Stimulated activated memory B cell treated with anti-CD40 and anti-IgM and Interleukin-4, amounts not matched to agents 10 μg/mL and 1 μg/mL and 100 μg/mL, for 72 hours (primary cell): ENCODE results near the gene TLE4.
A peak's percentile ranks its signal among the peaks of the same experiment; 100 is the strongest.

Experiments
- ATAC-seq: fragments of 150-1000 bp; cut with Tn5 transposase; 2 replicates; pipeline ENCODE4 v1.10.0; 2021
- H3K27ac Mint-ChIP-seq: one replicate; pipeline ENCODE4 v1.8.0; 2022; ENCODE audit warnings: mild to moderate bottlenecking, mixed read lengths
- H3K27me3 Mint-ChIP-seq: one replicate; pipeline ENCODE4 v1.8.0; 2022; ENCODE audit warnings: mixed read lengths
- H3K36me3 Mint-ChIP-seq: one replicate; pipeline ENCODE4 v1.8.0; 2022; ENCODE audit warnings: mixed read lengths
- H3K4me1 Mint-ChIP-seq: one replicate; pipeline ENCODE4 v1.8.0; 2022; ENCODE audit warnings: mixed read lengths
- H3K4me3 Mint-ChIP-seq: one replicate; pipeline ENCODE4 v1.8.0; 2022; ENCODE audit warnings: mild to moderate bottlenecking, moderate library complexity, mixed read lengths
- H3K9me3 Mint-ChIP-seq: one replicate; pipeline ENCODE4 v1.8.0; 2022; ENCODE audit warnings: mixed read lengths

The TLE4 gene

DNA sequence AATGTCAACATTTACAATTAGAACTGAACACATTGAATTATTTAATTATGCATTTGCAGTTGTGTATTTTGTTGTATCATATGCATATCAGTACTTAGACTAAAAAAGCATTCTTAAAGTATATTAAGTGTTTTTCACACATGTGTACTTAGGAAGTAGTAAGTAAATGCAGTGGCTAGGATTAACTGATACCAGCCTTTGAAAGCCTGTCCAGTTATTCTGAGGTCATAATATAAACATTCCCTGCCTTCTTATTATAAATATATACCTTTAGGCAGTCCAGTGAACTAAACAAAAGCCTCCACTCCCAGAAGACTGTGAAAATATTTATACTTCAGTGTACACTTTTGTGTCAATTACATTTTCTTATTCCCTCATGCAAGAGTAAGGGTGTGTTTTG is 83.8 kb downstream of the TLE4 start:
- H3K4me1 Mint-ChIP-seq: no peaks in the 10 kb centered on the region
- no peak overlapping the region for H3K27ac Mint-ChIP-seq
- no peak for ATAC-seq
- H3K9me3 Mint-ChIP-seq: no peaks in the 10 kb centered on the region
- H3K36me3 Mint-ChIP-seq: peaks cover 36% of the 10 kb centered on the region
- H3K4me3 Mint-ChIP-seq: no peak overlapping the region
- no peaks in the 10 kb centered on the region for H3K27me3 Mint-ChIP-seq

DNA sequence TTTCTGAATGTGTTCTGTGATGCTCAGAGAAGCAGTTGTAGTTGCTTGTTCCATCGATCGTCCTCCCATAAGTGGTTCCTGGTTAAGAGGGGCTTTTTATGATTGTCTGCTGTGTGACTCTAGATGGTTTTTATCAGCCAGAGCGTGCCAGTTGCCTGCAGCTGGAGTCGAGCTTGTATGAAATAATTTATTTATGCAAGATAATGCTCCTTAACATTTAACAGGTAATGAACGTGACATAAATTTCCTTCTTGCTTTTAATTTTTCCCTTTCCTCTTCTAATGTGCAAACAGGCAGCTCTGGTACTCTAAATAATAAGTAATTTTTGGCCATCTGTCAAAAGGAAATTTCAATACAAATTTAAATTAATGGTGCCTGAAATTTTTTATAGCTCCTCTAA is 84.4 kb downstream of the TLE4 start:
- peaks cover 36% of the 10 kb centered on the region for H3K36me3 Mint-ChIP-seq
- H3K4me3 Mint-ChIP-seq: no peak overlapping the region
- no peak for ATAC-seq
- no peaks in the 10 kb centered on the region for H3K9me3 Mint-ChIP-seq
- H3K27ac Mint-ChIP-seq: no peak overlapping the region
- no peaks in the 10 kb centered on the region for H3K4me1 Mint-ChIP-seq
- H3K27me3 Mint-ChIP-seq: no peaks in the 10 kb centered on the region

DNA sequence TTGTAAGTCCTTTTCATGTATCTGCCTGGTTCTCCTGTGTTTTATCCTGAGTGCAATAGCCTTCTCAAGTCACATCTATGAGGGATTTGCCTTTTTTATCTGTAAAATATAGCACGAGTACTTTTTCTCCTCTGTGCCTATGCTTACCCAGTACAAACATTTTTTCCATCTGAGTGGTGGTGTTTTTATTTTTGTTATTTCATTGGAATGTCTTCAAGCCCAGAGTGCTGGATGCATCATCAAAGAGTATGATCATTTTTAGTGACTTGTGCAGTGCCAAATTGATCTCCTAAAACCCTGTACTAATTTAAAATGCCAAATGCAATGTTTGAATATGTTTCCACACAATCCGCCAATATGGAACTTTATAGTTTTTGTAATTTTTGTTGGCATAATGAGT is 86.1 kb downstream of the TLE4 start:
- Mint-ChIP-seq H3K9me3 (no peaks in the 10 kb centered on the region), H3K27me3 (no peaks in the 10 kb centered on the region), H3K27ac (no peak overlapping the region), H3K36me3 (peaks cover 36% of the 10 kb centered on the region), H3K4me3 (no peak overlapping the region), H3K4me1 (peaks cover 7% of the 10 kb centered on the region)
- ATAC-seq: no peak

DNA sequence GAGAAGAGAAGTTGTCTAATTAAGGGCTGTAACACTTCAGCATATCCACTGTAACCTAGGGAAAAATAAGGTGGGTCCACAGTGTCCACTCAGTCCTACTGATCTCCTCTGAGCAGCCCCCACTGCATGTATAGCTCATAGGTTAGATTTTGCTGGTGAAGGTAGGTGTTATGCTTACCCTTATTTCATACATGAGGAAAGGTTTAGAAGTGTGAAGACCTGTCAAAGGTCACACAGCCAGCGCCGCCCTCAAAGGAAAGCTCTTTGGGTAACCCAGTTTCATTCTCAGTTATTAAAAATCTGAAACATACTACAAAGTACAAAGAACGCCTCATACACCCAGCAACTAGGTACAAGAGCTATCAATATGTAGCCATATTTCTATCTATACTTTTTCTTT is 87.2 kb downstream of the TLE4 start:
- no peak overlapping the region for H3K27ac Mint-ChIP-seq
- peaks cover 13% of the 10 kb centered on the region for H3K4me1 Mint-ChIP-seq
- H3K9me3 Mint-ChIP-seq: no peaks in the 10 kb centered on the region
- peaks cover 44% of the 10 kb centered on the region for H3K36me3 Mint-ChIP-seq
- no peaks in the 10 kb centered on the region for H3K27me3 Mint-ChIP-seq
- H3K4me3 Mint-ChIP-seq: no peak overlapping the region
- ATAC-seq: no peak

DNA sequence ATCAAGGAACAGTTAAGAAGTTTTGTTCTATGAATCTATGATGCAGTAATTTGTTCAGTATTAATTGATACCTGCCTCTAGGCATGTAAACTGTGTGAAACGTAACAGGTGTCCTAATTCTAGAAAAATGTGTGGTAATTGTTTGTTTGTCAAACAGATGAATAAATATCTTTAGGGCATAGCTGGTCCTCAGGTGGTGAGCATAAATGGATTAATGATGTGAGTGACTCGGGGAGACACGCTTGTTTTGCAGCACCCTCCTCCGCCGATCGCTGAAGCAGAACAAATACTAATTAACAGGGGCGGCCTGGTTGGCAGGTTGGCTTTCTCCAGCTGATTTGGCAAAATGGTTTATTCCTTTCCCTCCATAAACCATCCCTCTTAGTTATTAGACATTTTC is 88.8 kb downstream of the TLE4 start:
- Mint-ChIP-seq H3K36me3 (peaks cover 45% of the 10 kb centered on the region), H3K4me3 (no peak overlapping the region), H3K9me3 (no peaks in the 10 kb centered on the region), H3K27ac (no peak overlapping the region), H3K27me3 (no peaks in the 10 kb centered on the region), H3K4me1 (peaks cover 24% of the 10 kb centered on the region)
- no peak for ATAC-seq

DNA sequence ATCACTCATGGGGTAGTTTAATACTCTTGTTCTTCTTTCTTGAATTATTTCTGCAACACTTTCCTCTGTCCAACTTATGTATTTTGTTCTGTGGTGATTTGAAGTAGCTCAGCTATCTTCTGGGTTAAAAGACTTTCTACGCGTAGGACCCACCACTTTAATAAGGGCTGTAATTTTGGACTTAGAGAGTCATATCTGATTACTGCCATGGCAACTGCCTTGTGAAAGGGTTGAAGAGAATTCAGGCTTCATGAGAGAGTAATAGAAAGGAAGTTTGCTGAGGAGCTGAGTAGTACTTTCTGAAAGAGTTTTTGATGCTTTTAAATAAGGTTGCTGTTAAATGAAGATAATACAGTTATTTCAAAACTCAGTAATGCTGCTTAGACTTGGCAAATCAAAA is 89.5 kb downstream of the TLE4 start:
- Mint-ChIP-seq H3K36me3 (peaks cover 45% of the 10 kb centered on the region), H3K4me3 (no peak overlapping the region), H3K27me3 (no peaks in the 10 kb centered on the region), H3K27ac (no peak overlapping the region), H3K4me1 (peaks cover 24% of the 10 kb centered on the region), H3K9me3 (no peaks in the 10 kb centered on the region)
- ATAC-seq: no peak

DNA sequence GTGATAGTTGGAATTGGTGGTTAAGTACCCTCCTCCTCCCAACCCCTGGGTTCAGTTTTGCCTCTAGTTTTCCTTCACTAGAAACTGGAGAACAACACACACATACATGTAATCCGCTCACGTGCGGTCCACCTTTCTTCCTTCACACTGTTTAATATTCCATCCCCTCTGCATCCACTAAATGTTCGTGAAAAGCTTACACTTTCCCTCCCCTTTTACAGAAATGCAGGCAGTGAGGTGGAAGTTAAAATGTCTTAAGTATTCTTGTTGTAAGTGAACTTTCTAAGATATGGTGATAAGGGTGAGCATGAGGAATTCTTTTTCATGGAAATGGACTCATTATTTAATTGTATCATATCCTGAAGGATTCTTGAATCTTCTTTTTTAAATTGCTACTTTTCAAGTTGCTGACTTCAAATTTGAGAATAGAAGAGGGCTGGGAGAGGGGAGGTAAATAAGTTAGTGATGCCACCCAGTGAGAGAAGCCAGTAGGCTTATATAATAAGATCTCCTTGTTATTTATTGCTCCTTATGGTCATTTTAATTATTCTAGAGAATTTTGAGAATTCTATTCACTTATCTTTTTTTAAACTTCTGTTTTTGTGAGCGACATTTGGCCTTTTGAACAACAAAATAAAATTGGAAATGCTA is 90.2 kb downstream of the TLE4 start:
- H3K27me3 Mint-ChIP-seq: no peaks in the 10 kb centered on the region
- H3K36me3 Mint-ChIP-seq: peaks cover 39% of the 10 kb centered on the region
- H3K4me1 Mint-ChIP-seq: peaks cover 24% of the 10 kb centered on the region
- H3K27ac Mint-ChIP-seq: no peak overlapping the region
- no peaks in the 10 kb centered on the region for H3K9me3 Mint-ChIP-seq
- ATAC-seq: no peak
- no peak overlapping the region for H3K4me3 Mint-ChIP-seq

DNA sequence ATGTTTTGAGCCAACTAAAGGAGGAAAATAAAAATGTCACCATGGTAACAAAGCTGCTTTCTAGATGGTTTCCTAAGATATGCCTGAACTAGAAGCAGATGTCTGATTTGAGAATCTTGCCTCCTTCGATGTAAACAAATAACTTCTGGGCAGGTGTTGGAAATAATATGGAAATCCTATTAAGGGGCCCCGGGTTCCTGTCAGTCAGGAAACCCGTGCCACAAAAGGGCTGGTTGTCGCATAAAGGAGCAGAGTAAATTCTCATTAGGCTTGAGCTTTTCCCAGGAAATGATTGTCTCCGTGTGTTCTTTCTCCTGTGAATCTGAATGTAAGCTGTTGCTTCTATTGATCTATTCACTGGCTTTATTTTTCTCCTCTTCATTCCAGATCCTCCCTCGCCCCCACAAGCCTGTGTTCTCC is 90.8 kb downstream of the TLE4 start:
- no peak overlapping the region for H3K4me3 Mint-ChIP-seq

DNA sequence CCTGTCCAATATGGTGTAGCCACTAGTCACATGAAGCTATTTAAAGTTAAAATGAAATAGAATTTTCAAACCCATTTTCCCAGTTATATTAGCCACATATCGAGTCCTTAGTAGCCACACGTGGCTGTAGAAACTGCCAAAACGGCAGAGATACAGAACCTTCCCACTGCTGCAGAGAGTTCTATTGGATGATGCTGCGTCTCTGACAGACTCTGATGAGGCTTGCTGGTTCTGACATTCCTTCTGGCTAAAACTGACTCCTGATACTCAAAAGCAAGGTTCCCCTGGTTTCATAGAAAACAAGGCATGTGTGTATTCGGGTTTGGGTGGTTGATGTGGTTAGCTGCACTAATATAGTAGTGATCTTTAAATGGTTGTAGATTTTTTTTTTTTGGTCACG is 91.5 kb downstream of the TLE4 start:
- H3K4me1 Mint-ChIP-seq: peaks cover 30% of the 10 kb centered on the region
- no peak overlapping the region for H3K4me3 Mint-ChIP-seq
- H3K36me3 Mint-ChIP-seq: peaks cover 42% of the 10 kb centered on the region
- H3K27ac Mint-ChIP-seq: peak overlapping the region; percentile 58
- H3K27me3 Mint-ChIP-seq: no peaks in the 10 kb centered on the region
- H3K9me3 Mint-ChIP-seq: no peaks in the 10 kb centered on the region
- ATAC-seq: no peak

More for the DNA sequence above, 90.8 kb downstream of the TLE4 start:
- Mint-ChIP-seq H3K36me3 (peaks cover 39% of the 10 kb centered on the region), H3K27me3 (no peaks in the 10 kb centered on the region), H3K4me1 (peaks cover 24% of the 10 kb centered on the region), H3K9me3 (no peaks in the 10 kb centered on the region), H3K27ac (no peak overlapping the region)
- ATAC-seq: no peak

DNA sequence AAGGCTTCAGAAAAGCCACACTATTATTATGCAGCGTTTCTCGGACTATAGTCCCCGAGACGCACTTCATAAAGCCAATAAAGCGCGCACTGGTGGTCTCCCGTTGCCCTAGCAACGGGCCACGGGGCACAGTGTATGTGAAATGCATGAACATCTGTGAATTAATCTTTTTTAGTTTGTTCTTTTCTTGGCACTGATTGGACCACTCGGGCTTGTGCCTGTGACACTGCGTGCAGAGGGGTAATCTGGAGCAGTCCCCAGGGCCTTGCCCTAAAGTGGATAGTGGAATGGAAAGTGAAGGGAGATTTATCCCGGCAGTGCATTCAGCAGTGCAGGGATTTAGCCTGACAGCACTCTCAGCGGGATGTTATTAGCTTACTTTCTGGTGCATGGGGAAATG is 92.1 kb downstream of the TLE4 start:
- peak overlapping the region; percentile 58 for H3K27ac Mint-ChIP-seq
- peaks cover 30% of the 10 kb centered on the region for H3K4me1 Mint-ChIP-seq
- H3K36me3 Mint-ChIP-seq: peaks cover 39% of the 10 kb centered on the region
- ATAC-seq: no peak
- no peaks in the 10 kb centered on the region for H3K27me3 Mint-ChIP-seq
- H3K4me3 Mint-ChIP-seq: no peak overlapping the region
- no peaks in the 10 kb centered on the region for H3K9me3 Mint-ChIP-seq

DNA sequence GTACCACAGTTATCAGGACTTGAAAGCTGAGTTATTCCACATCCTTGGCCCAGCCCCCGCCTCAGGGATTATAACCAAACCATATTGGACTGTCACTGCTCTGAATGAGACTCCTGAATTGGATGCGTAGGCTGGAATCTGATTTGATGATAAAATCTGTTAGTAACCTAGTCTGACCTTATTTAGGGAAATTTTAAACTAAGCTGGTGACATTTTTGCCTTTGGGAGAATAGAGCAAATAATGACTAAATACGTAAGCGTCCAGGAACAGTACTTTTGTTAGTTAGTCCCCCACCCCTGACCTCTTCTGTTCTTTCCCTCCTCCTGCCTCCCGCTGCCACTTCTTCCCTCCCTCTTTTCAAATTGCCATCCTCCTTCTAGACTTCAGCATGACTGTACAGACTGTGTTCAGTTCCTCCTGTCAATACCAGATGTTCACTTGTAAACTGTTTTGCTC is 92.6 kb downstream of the TLE4 start:
- H3K9me3 Mint-ChIP-seq: no peaks in the 10 kb centered on the region
- peak overlapping the region; percentile 58 for H3K27ac Mint-ChIP-seq
- no peaks in the 10 kb centered on the region for H3K27me3 Mint-ChIP-seq
- no peak overlapping the region for H3K4me3 Mint-ChIP-seq
- ATAC-seq: no peak
- peaks cover 35% of the 10 kb centered on the region for H3K4me1 Mint-ChIP-seq
- peaks cover 43% of the 10 kb centered on the region for H3K36me3 Mint-ChIP-seq

DNA sequence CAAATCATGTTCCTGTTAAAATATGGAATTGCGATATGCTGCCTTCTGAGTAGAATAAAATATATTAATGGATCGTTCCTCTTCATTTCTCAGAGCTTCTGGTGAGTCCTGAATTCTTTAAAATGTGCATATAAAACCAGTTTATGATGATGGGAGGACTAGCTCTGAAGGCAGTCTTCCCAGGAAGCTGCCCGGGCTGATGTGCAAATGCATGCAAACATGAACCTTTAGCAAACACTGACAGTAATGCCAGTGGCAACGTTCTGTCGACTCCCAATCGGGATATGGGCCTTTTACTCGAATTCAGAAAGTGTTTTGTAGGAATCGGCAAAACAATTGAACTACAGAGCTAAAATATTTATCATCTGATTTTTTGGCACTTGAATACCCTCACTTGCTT is 93.6 kb downstream of the TLE4 start:
- Mint-ChIP-seq H3K9me3 (no peaks in the 10 kb centered on the region), H3K4me1 (peaks cover 40% of the 10 kb centered on the region), H3K36me3 (peaks cover 51% of the 10 kb centered on the region), H3K27me3 (no peaks in the 10 kb centered on the region), H3K27ac (no peak overlapping the region), H3K4me3 (no peak overlapping the region)
- no peak for ATAC-seq

DNA sequence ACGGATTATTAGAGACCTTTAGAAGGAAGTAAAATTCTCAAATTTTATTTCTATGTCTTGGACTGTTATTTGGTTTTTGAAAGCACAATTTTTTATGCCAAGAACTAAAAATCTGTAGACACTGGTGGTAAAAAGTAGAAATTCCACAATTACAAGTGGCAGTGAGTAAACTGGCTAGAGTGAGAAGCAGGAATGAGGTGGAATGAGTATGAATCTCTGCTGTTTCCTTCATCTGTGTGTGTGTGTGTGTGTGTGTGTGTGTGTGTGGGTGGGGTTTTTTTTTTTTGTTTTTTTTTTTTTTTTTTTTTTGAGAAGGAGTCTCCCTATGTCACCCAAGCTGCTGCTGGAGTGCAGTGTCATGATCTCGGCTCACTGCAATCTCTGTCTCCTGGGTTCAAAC is 94.2 kb downstream of the TLE4 start:
- no peak for ATAC-seq
- Mint-ChIP-seq H3K27ac (no peak overlapping the region), H3K27me3 (no peaks in the 10 kb centered on the region)

DNA sequence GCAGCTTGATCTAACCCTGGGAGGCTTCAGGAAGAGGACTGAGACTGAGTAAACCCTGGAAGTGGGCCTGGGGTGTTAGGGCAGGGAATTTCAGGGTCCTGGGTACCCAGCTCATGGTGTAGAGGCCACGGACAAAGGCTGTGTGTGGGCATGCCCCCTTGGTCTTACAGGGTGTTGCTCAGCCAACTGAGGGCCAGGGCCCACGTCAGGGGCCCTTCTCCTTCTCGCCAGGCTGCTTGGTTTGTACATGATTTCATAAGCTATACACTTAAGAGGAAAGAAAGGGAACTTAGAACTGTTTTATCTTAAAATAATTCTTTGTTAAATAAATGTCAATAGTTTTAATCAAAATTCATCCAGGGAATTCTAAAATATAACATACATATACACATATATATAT is 95.4 kb downstream of the TLE4 start:
- Mint-ChIP-seq H3K9me3 (no peaks in the 10 kb centered on the region), H3K4me3 (no peak overlapping the region), H3K27ac (no peak overlapping the region), H3K27me3 (no peaks in the 10 kb centered on the region), H3K36me3 (peaks cover 66% of the 10 kb centered on the region), H3K4me1 (peaks cover 50% of the 10 kb centered on the region)
- ATAC-seq: no peak

More for the DNA sequence above, 94.2 kb downstream of the TLE4 start:
- Mint-ChIP-seq H3K9me3 (no peaks in the 10 kb centered on the region), H3K4me1 (peaks cover 46% of the 10 kb centered on the region), H3K36me3 (peaks cover 57% of the 10 kb centered on the region), H3K4me3 (no peak overlapping the region)

DNA sequence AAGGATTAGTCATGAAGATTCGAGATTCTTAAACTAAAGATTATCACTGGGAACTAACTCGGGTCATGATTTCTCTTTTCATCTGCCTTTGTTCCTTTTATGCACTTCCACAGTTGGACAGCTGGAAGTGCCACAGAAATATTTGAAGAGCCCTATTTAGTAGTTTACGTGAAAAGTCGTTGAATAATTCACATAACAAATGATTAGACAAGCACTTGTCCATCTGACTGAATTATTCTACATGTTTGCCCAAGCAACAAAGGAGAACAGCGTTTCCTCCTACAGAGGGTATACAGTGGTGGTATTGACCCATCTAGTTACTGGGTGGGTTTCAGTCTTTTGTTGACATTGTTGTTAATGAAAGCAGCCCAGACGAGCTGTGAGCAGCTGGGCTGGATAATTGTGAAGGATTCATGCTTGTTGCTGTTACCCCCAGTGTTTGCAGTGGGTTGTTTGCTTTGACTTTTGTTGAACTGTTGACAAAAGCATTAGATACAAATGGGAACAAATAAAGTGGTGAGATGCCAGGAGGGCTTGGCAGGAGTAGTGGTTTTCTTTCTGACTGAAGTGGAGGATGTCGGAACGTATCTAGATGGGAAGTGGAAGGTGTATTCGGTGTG is 96.2 kb downstream of the TLE4 start:
- Mint-ChIP-seq H3K4me3 (no peak overlapping the region), H3K27ac (no peak overlapping the region), H3K27me3 (no peaks in the 10 kb centered on the region), H3K4me1 (peaks cover 55% of the 10 kb centered on the region), H3K36me3 (peaks cover 73% of the 10 kb centered on the region), H3K9me3 (no peaks in the 10 kb centered on the region)
- no peak for ATAC-seq

DNA sequence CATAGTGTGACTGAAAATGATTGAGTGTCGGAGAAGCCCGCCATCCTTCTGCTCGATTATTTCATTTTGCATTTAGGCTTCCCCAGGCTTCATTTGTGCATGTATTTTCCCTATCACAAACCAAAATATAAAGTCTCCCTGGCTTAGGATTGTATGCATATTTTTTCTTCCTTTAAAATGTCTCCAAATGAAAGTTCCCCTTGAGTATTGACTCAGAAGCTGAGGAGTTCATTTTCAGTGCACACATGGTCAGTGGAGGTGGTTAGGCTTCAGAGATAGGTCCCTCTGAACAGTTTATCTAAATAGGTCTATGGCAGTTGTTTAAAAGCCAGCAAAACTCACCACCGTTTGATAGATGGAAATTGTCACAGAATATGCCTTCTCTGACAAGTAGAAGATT is 97.2 kb downstream of the TLE4 start:
- Mint-ChIP-seq H3K36me3 (peaks cover 71% of the 10 kb centered on the region), H3K9me3 (no peaks in the 10 kb centered on the region), H3K4me1 (peaks cover 56% of the 10 kb centered on the region), H3K27me3 (no peaks in the 10 kb centered on the region), H3K4me3 (no peak overlapping the region), H3K27ac (no peak overlapping the region)
- ATAC-seq: no peak
